Ovary (tissue), 3 donors: ENCODE results near the gene B9D1.

Experiments
- CTCF ChIP-seq, 3 donors: fragments of 450-650 bp in 2 of 3; fragments of 200-600 bp in 1 of 3; IDR thresholded peaks; one replicate each; pipeline versions ENCODE4 v1.5.1 to v1.8.0; 2016 to 2022; ENCODE audit warnings: antibody characterized with exemption in 3 of 3, mild to moderate bottlenecking in 1 of 3
- EP300 ChIP-seq: sonication (generic); formaldehyde crosslinking; IDR thresholded peaks from one replicate; pipeline ENCODE4 v1.6.1; 2017; ENCODE audit warnings: antibody characterized with exemption
- POLR2A ChIP-seq: fragments of 450-650 bp; IDR thresholded peaks from one replicate; pipeline ENCODE4 v1.6.1; 2017; ENCODE audit warnings: antibody characterized with exemption, mild to moderate bottlenecking, moderate library complexity
- donor health status: DM: no; HTN: no; CAD: no.

DNA sequence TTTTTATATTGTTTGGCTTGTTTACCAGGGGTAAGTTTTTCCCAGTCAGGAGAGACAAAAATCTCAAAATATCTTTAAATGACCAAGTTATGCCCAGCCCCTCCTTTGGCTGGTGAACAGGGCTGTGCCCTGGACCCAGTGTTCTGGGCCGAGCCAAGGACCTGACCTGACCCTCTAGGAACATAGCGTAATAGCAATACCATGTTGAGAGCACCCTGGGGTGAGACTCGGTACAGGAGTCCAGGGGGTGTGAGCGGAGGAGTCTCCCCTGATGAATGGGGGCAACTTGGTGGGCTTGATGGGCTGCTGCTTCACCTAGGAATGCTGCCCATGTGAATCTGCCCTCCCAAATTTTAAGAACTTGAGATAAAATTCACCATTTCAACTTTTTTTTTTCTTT lies 47.4 kb downstream of the B9D1 start:
- TF ChIP-seq CTCF (IDR thresholded peaks at IDR 0.05) = no peak
- TF ChIP-seq EP300 = no peak
- TF ChIP-seq POLR2A = no peak
